ENCODE measurements around the gene USP43. TPM values are rescaled to one million over a fixed set of nuclear protein-coding genes. Genes with fewer than 3 reads are reported as not detected.

USP43 gene
- total and polyA plus RNA-seq, 2 donors (not counting 1 experiment from before 2014, with no cell fraction given), result 0.16 to 0.30 TPM

- Histone ChIP-seq H3K4me1 (ENCODE audit: control insufficient read depth in 2 of 2, insufficient read depth in 2 of 2, low read length in 2 of 2) (no peaks in the 10 kb centered on the region), H3K79me2 (ENCODE audit: control insufficient read depth, insufficient read depth, low read length) (no peaks in the 10 kb centered on the region), H3K9ac (ENCODE audit: low read length) (no peak overlapping the region), H3K4me2 (replicated peaks; ENCODE audit: low read depth, low read length, poor library complexity, severe bottlenecking) (no peak overlapping the region), H4K20me1 (ENCODE audit: control insufficient read depth, insufficient read depth, low read length, poor library complexity, severe bottlenecking) (no peaks in the 10 kb centered on the region), H3K4me3 (ENCODE audit: control extremely low read depth in 1 of 5, extremely low read depth in 1 of 5, insufficient read depth in 1 of 5, low read depth in 2 of 5, low read length in 4 of 5) (no peak overlapping the region), H2AFZ (ENCODE audit: insufficient read depth, low read depth, low read length, poor library complexity, severe bottlenecking) (no peak overlapping the region), H3K27me3 (replicated peaks in 1 of 4; ENCODE audit: control extremely low read depth in 1 of 4, control insufficient read depth in 3 of 4, insufficient read depth in 4 of 4, low read length in 3 of 4) (peaks cover 0 to 4% (median 2%) of the 10 kb centered on the region in 4 experiments), H3K27ac (ENCODE audit: low read length in 2 of 2) (no peak overlapping the region), H3K36me3 (replicated peaks in 1 of 2; ENCODE audit: control extremely low read depth in 1 of 2, control insufficient read depth in 1 of 2, extremely low read depth in 1 of 2, insufficient read depth in 2 of 2, low read length in 1 of 2) (no peaks in the 10 kb centered on the region), H3K9me3 (ENCODE audit: control extremely low read depth in 1 of 3, control insufficient read depth in 2 of 3, insufficient read depth in 1 of 3, low read length in 2 of 3) (no peaks in the 10 kb centered on the region)
- WGBS (ENCODE audit: insufficient coverage), result 99% methylated on average over 9 of the region's 9 CpGs
- intact Hi-C loops (cut with micrococcal nuclease), result no loop called here
- TF ChIP-seq CTCF (IDR thresholded peaks at IDR 0.05) (no peak), EZH2 (IDR thresholded peaks at IDR 0.05; ENCODE audit: borderline replicate concordance, insufficient read depth, low read depth, low read length, poor library complexity, severe bottlenecking) (no peak)
- Mint-ChIP-seq H3K27ac (no peak overlapping the region), H3K27me3 (peaks cover 12% of the 10 kb centered on the region), H3K9me3 (ENCODE audit: insufficient read depth) (no peaks in the 10 kb centered on the region), H3K4me3 (no peak overlapping the region), H3K4me1 (no peaks in the 10 kb centered on the region)
- ChIA-PET CTCF (no interaction called here), POLR2A (no interaction called here)
- ATAC-seq (ENCODE audit: low read depth) (no peak), DNase-seq (no peak)
Observed at GRCh38 chr17:9776911-9777310, 131.6 kb downstream of the USP43 start.

Other genes with a start within 250 kb of the USP43 start
- 58.2 and 61.5 TPM in 2 replicates for gene STX8, start 69.7 kb upstream of the USP43 start, total RNA-seq
- gene STX8, start 69.7 kb upstream of the USP43 start, polyA plus RNA-seq, result 31.0 and 35.8 TPM in 2 replicates
- gene CFAP52, start 68.9 kb upstream of the USP43 start, total RNA-seq, result not detected in 2 replicates
- gene CFAP52, start 68.9 kb upstream of the USP43 start, polyA plus RNA-seq, result not detected in 2 replicates
- gene DHRS7C, start 146.1 kb downstream of the USP43 start, total RNA-seq, result not detected in 2 replicates
- not detected in 2 replicates for gene DHRS7C, start 146.1 kb downstream of the USP43 start, polyA plus RNA-seq
- not detected in 2 replicates for gene GSG1L2, start 176.6 kb downstream of the USP43 start, total RNA-seq
- not detected in 2 replicates for gene GSG1L2, start 176.6 kb downstream of the USP43 start, polyA plus RNA-seq
- gene GLP2R, start 180.4 kb downstream of the USP43 start, total RNA-seq, result not detected in 2 replicates
- not detected in 2 replicates for gene GLP2R, start 180.4 kb downstream of the USP43 start, polyA plus RNA-seq